NCI-H2171 treated with DMSO at 0.1 percent for 48 hours (cell line): ENCODE results near the gene KRT35.
"Not testable (repeated sequence)": the region's sequence is repeated elsewhere in the genome, so short reads cannot be mapped to it uniquely, and the experiment has no call there.

Experiments
- DNase-seq: peaks from one replicate; lab custom pipeline; 2025; lab: John Stamatoyannopoulos, UW

Gene KRT35

DNA sequence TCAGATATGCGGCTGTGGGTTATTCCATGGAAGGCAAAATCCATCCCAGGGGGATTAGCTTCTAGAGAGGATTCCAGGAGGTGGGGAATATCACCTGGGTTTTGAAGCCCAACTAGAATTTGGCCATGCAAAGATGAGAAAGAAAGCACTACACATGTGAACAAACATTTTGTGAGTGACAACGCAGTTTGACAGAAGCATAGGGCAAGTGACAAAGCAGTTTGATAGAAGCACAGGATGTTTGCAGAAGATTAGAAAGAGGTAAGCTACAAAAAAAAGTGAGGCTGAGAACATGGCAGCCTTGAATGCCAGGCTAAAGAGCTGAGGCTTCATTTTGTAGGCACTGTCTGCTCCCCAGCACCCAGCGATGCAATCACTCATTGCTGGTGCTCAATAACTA, 27.9 kb downstream of the KRT35 start:
- DNase-seq = no peak

DNA sequence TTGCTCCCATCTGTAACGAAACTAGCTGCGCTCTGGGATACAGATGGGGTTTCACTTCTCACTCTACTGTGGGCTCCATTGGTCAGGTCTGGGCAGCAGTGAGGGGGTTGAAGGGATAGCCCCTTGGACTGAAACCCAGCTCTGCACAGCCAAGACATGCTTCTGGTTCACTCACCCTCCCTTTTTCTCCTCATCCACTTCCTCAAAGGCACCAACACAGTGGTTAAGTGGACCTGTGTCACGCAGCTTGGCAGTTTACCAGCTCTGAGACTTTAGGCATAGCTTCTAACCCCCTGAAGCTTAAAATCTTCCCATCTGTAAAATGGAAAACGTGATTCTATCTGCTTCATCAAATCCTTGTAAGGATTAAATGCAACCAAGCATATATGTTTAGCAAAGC, 28.7 kb downstream of the KRT35 start:
- DNase-seq = no peak

DNA sequence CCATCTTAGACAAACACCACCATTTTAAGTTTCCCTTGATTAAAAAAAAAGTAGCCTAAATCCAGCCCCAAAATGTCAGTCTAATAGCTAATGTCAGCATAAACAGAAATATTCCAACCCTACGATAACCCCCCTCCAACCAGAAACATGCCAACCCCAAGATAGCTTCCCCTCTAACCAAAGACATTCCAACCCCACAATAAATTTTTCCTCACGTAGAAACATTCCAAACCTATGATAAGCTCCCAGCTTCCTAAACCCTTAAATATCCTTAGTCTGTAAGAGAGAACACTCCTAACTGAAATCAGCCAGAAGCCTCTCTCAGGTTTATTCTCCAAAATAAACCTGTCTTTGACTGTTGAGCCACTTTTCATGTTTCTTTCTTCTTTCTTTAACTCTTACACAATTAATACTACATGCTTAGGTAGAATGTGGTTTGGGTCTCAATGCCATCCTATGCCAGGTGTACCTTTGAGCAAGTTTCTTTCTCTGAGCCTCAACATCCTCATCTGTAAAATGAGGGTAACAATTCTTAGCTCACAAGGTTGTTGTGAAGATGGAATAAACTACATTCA, 29.7 kb downstream of the KRT35 start:
- DNase-seq = no peak

DNA sequence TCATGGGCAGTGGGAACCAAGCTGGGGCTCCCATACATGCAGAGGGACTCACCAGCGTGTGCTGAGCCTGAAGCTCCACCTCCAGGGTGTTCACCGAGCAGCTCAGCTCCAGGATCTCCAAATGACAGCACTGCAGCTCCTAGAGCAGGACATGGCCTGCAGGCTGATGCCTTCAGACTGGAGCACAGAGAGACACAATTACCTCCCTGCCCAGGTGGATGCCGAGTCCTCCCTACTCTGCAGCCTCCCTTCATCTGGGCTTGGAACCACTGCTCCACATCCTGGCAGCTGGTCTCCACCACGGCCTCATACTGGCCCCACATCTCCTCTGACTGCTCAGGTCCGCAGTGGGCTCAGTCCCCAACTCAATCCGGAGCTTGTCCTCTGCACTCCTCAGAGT, 31.9 kb downstream of the KRT35 start:
- no peak for DNase-seq

DNA sequence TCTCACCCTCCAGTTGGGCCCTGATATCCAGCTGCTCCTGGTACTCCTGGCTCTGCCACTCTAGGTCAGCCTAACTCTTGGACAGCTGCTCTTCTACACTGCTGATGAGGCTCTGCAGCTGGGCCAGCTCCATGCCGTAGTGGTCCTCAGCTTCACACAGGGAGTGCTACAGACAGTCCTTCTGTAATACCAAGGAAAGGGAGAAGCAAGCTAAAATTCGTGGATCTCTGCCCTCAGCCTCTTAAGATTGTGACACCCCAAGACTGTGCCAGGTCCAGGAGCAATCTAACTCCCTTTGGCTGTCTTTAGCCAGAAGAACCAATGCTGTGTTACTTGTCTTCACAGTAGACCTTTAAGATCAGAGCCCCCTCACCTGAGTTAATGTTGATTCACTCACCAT, 32.4 kb downstream of the KRT35 start:
- no peak for DNase-seq

DNA sequence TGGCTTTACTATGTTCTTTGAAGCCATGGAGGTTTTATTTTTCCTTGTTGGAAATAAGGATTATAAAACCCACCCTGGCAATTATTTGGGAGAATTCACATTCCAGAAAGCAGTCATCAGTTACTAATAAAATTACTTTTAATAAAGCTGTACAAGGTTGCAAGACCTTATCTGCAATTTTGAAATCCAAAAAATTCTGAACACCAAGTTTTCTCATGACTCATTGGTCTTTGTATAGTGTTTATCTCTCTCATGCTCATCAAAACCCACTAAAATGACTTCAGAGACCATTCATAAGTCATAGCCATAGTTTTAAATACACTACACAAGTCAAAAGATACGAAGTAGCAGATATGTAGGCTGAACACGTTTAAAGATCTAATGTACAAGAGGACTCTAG, 34.1 kb downstream of the KRT35 start:
- no peak for DNase-seq

DNA sequence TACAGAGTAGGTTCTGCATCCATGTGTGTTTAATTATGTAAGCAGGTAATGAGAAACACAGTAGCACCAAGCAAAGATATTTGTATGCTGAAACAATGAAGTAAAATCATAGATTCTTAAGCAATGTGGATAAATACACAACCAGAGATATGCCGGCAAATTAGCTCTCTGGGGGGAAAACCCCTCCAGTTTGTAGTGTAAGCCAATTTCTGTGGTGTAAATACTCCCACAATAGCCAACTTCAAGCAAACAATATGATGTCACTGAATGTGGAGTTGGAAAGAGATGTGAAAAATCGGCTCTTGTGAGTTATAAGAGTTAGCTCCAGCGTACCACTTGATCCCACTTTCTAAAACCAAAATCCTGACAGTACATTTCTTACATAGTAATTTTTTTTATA, 36.3 kb downstream of the KRT35 start:
- no peak for DNase-seq

DNA sequence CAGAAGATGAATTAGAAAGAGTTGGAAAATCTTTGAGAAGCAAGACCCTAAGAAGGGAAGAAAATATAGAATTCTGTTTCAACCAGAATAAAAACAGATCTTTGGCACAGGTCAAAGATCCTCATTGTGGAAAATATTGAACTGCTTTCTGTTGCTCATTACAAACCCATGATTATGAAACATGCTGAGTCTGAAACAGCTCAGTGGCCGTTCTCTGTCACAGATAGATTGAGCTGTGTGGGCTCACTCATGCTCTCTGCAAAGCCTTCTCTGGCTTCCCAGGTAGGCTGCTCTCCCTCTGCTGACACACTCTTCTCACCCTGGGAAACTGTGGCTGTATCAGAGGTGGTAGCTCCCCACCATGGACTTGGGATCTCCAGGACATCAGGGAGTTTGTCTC, 36.8 kb downstream of the KRT35 start:
- DNase-seq = no peak

DNA sequence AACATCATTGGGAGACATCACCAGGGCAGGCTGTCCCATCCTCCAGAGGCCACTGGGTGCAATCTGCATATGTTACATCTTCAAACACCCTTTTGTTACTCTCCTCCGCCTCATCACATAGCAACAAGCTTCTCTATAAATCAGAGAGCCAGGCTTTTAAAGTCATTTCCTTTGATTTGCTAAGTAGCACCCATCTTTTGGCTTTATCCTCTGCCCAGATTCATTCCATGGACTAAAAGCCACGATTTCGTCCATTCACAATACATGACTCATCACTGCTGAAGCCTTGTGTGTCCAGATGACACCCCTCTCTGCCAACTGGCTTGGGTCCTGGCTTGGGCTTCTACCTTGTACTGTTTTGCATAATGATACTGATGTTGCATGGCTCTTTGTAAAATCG, 38.2 kb downstream of the KRT35 start:
- no peak for DNase-seq

DNA sequence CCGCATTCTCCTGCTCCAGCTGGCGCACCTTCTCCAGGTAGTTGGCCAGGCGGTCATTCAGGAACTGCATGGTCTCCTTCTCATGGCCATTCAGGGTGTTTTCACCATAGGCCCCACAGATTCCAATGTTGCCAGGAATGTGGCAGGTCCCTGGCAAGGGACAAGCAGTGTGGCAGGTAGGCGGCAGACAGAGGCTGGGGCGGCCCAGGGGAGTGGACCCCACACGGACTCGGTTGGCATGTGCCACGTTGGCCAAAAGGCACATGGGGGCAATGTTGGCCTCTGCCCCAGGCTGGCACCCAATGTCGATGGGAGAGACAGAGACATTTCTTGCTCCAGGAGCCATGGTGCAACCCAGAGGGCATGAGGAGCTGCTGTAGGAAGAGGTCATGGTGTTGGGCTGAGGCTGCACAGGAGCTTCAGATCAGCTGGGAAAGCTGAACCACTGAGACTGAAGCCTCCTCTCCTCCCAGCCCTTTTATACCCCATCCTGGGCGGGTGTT, 40.4 kb downstream of the KRT35 start, which contains the start of gene KRT38:
Gene KRT38, minus strand, starts transcription at position 453 of the 503 bp plus-strand sequence. Its CDS starts 62 bp downstream, at position 391.
- no peak for DNase-seq

DNA sequence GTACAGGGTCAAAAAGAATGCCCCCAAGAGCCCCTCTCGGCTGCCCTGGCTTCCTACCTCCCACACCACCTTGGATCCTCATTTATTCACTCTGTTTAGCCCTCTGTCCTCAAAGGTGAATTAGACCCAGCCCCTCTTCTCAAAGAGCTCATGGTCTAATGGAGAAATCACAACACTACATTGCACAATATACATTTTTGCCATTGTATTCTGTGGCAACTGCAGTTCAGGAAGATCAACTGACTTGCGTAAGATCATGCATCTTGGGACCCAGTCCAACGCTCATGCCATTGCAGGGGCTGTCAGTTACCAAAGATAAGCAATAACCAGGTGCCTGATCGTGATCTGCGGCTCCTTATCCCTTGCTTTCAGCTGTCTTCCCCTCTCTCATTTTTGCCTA, 41.6 kb downstream of the KRT35 start:
- DNase-seq = no peak

DNA sequence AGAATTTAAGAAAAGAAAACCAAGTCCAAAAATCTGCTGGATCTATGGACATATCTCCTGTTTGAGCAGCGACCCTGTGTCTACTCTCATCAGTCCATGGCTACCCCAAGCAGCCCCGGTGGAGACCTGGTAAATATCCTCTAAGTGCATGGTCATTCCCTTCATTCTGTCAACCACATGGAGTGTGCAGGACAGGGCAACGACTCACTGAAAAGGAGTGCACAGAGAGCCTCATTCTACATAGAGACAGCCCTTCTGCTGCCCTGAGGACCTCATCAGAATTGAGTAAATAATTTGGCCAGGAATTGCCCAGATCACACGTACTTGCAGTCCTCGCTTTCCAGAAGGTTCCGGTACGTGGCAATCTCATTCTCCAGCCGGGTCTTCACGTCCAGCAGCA, 43.2 kb downstream of the KRT35 start:
- DNase-seq = no peak

DNA sequence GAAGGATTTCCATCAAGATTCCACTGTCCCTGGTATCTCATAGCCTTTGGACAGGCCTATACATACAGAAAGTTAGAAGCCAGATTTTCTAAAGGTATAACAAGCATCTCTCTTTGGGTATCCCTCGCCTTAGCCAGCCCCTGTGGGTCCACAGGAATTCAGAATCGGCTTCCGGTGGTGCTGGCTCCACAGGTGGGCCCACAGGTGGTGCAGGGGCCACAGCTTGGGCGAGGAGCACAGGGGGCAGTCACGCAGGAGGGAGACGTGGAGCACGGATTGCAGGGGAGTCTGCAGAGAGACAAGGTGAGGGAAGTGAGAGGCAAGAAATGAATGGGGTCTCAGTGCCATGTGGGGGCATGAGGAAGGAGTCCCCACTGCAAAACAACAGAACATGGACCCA, 43.7 kb downstream of the KRT35 start:
- DNase-seq = no peak

DNA sequence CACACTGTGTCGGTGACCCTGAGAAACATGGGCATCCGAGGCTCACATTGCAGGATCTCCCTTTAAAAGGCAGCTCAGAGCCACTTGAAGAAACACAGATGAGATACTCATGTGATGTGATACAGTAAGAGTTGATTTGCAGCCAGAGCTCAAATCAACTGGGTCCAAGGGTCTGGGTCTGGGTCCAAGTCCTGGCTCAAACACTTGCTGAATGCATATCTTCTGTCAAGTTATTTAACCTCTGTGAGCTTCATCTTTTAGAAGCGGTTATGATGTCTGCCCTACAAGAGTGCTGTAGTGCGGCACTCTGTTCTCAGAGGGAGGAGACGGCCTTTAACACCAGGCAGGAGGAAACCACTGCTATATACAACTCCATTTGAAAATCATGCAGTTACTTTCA, 46.5 kb downstream of the KRT35 start:
- DNase-seq = no peak

DNA sequence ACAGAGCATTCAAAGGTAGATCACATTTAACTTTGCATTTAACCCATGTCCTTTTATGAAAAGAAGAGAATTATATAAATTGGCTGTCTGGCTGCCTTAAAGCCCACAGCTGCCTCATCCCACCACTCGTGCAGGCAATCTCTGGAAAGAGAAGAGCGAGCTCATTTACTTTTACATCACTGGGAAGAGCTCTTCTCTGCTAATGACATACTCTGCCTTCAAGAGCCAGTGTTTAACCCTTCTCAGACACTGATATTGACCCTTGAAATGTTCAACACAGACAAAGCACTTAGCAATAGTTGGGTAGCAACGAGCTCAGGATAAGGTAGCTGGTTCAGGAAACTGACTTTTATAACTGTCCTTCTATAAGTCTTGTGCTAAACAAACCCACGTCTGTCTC, 46.9 kb downstream of the KRT35 start:
- DNase-seq = no peak

DNA sequence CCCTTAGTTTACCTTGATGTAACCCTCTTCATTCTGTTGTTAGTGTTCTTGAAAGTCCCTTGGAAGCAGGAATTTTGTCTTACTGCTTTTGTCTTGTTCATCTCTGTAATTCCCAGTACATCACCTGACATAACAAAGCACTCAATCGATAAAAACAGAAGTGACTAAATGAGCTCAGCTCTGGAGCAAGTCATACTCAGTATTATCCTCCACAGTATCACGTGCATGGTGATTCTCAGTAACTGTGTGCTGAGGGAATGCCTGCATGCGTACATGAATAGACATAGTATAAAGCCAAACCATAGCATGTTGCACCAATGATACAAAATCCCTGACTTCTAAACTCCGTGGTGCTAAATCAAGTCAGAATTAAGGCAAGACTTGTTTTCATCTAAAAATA, 47.4 kb downstream of the KRT35 start:
- DNase-seq = no peak

DNA sequence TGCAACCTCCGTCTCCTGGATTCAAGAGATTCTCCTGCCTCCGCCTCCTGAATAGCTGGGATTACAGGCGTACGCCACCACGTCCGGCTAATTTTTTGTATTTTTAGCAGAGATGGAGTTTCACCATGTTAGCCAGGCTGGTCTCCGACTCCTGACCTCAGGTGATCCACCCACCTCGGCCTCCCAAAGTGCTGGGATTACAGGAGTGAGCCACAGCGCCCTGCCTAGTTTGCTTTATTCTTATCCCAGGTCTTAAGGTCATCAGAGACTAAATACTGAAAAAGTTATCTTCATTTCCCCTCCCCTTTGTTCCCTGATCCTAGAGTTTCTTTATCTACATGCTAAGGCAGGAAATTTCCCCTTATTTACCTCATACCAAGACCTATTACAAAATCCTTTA, 50.6 kb downstream of the KRT35 start:
- DNase-seq = not testable (repeated sequence)

DNA sequence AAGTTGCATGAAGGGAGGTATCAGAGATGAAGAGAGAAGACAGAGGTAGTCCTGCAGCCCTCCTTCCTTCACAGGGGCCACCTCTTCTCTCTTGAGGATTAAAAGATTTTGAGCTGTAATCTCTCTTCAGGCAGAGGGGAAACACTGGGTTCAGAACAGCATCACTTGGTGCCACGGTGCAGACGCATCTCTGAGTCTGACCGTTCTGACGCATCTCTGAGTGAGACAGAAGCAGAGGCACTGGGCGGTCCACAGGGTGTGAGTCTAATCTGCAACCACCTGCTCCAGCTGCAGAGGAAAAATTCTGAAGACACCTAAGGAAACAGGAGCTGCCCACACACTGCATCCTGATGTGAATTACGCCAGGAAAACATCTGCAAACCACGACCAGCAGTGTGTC, 51.3 kb downstream of the KRT35 start:
- DNase-seq = no peak

DNA sequence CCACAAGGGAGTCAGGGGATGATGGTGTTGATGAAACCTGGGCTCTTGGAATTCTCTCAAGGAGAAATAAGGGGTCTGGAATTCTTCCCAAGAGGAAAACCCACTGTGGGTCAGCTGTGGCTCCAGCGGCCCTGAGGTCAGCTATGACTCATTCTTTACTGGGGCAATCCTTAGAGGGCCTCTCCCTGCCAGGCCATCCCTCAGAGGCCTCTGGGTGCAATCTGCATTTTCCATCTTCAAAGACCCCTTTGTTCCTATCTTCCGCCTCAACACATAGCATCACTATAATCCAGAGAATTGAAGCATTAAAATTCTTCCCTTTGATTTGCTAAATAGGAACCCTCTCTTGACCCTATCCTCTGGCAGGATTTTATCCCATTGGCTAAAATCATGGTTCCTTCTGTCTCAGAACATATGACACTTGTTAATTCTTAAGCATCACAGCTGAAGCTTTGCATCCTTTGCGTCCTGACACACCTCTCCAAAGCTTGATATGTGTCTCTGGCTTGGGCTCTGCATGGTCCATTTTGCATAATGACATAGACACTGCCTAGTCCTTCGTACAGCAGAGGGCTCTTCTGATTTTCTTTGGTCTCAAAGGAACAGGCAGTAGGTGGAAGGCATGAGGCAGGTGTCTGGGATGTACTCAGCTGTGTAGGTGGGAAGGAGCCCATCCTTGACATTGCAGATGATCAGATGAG, 52.2 kb downstream of the KRT35 start:
- DNase-seq = no peak
